ENCODE data around the gene ALAS1. TPM values are rescaled to one million over a fixed set of nuclear protein-coding genes. Genes with fewer than 3 reads are reported as not detected.
A peak's percentile ranks its signal among the peaks of the same experiment; 100 is the strongest.

ALAS1 gene
- total and polyA plus RNA-seq, 2 of the 13 experiments (the other 11 are each of a cell fraction or from before 2014, with no cell fraction given): 36.0 to 43.2 TPM

- Histone ChIP-seq H3K9ac (ENCODE audit: insufficient read depth, low read depth, low read length) (no peak overlapping the region), H4K20me1 (ENCODE audit: insufficient read depth, low read length) (peaks cover 25% of the 10 kb centered on the region), H2AFZ (ENCODE audit: low read length) (no peak overlapping the region), H3K4me2 (ENCODE audit: low read depth, low read length) (no peak overlapping the region), H3K4me1 (ENCODE audit: insufficient read depth, low read length) (peaks cover 22% of the 10 kb centered on the region), H3K4me3 (replicated peaks in 1 of 3; ENCODE audit: insufficient read depth in 1 of 3, low read depth in 2 of 3, low read length in 3 of 3) (no peak overlapping the region), H3K9me3 (ENCODE audit: low read length) (no peaks in the 10 kb centered on the region), H3K36me3 (replicated peaks in 1 of 2; ENCODE audit: control insufficient read depth in 1 of 2, insufficient read depth in 2 of 2, low read length in 2 of 2) (peaks cover 21 to 49% of the 10 kb centered on the region in 2 experiments), H3K27me3 (ENCODE audit: control insufficient read depth in 1 of 2, insufficient read depth in 2 of 2, low read length in 2 of 2) (no peaks in the 10 kb centered on the region), H3K27ac (ENCODE audit: extremely low read length, insufficient read depth, low read length) (no peak overlapping the region), H3K79me2 (ENCODE audit: insufficient read depth, low read length) (peaks cover 19% of the 10 kb centered on the region)
- no TSS peak for BruUV-seq (replicated peaks)
- ChIA-PET CTCF (ENCODE audit: low intra/inter-chr PET ratio, low total read pairs) (interaction anchor here (1.1 kb wide), 1 partner anchor 33 kb away, joined by 3 read pairs; no protein-coding TSS in a partner anchor), POLR2A (interaction anchor here (2.2 kb wide), 1 partner anchor 57 kb away, joined by 7 read pairs; no protein-coding TSS in a partner anchor)
- no peak for FAIRE-seq
- in situ Hi-C loops (cut with HindIII; ENCODE audit: extremely low pct_ligation_motif_present, low pct_unique_long_range_greater_than_20kb) (no loop called here), intact Hi-C loops (cut with micrococcal nuclease; ENCODE audit: unreplicated experiment) (no loop called here)
- ATAC-seq: no peak
- 97% methylated on average over 7 of the region's 28 CpGs for WGBS (ENCODE audit: low lambda C conversion rate)
- DNase-seq (ENCODE audit: low spot score): no peak
- no peak for TF ChIP-seq ZNF382 (CRISPR knock-in tag; IDR thresholded peaks at IDR 0.05; ENCODE audit: borderline replicate concordance)
- TF ChIP-seq CREM (IDR thresholded peaks at IDR 0.05): no peak
- no peak for TF ChIP-seq CREM (CRISPR knock-in tag; IDR thresholded peaks at IDR 0.05)
- TF ChIP-seq CTCF (CRISPR knock-in tag; IDR thresholded peaks at IDR 0.05): peak; percentile 44; the same call in 1 of the 2 replicates
- TF ChIP-seq SOX6 (IDR thresholded peaks at IDR 0.05): no peak
- no peak for TF ChIP-seq SOX6 (CRISPR knock-in tag; IDR thresholded peaks at IDR 0.05)
- TF ChIP-seq TARDBP (CRISPR knock-in tag; IDR thresholded peaks at IDR 0.05): no peak
- TF ChIP-seq ZFP62 (CRISPR knock-in tag; IDR thresholded peaks at IDR 0.05): no peak
- peak; percentile 0; the same call in 1 of the 2 replicates for TF ChIP-seq RBFOX2 (IDR thresholded peaks at IDR 0.05; ENCODE audit: low read depth, low read length)
- no peak for TF ChIP-seq ATF4 (CRISPR knock-in tag; IDR thresholded peaks at IDR 0.05)
- TF ChIP-seq RERE (CRISPR knock-in tag; IDR thresholded peaks at IDR 0.05; ENCODE audit: low read depth): no peak
- no peak for TF ChIP-seq SMARCE1 (IDR thresholded peaks at IDR 0.05; ENCODE audit: borderline replicate concordance)
- TF ChIP-seq ZBTB38 (CRISPR knock-in tag; IDR thresholded peaks at IDR 0.05): peak; percentile 84
- peak; percentile 41; the same call in 1 of the 2 replicates for TF ChIP-seq STAG1 (CRISPR knock-in tag; IDR thresholded peaks at IDR 0.05)
- TF ChIP-seq KDM5B (CRISPR knock-in tag; IDR thresholded peaks at IDR 0.05; ENCODE audit: borderline replicate concordance): no peak
These were observed 34.5 kb downstream of the ALAS1 start for GRCh38 chr3:52232279-52233107.

Measured in HepG2 (cell line).